Neural cell (in vitro differentiated cells): Measurements from ENCODE around the gene UBE2H. TPM values are rescaled to one million over a fixed set of nuclear protein-coding genes. Genes with fewer than 3 reads are reported as not detected.
"Not testable (repeated sequence)": the region's sequence is repeated elsewhere in the genome, so short reads cannot be mapped to it uniquely, and the experiment has no call there.

Source experiments
- H2AFZ ChIP-seq: fragments of 200-600, 300-800 bp; sonication (generic), shearing (Covaris generic); 2 replicates; pipeline ENCODE4 v1.6.0; 2014; ENCODE audit warnings: low read depth, mild to moderate bottlenecking, antibody characterized with exemption, low read length, moderate library complexity
- H3F3A ChIP-seq: fragments of 200-600 bp; shearing (Covaris generic); 2 replicates; pipeline ENCODE4 v1.6.1; 2016; ENCODE audit warnings: mild to moderate bottlenecking, moderate library complexity, mixed read lengths, antibody characterized with exemption, low read length; ENCODE audit not compliant: insufficient read depth, poor library complexity, severe bottlenecking
- H3K27ac ChIP-seq: fragments of 200-600, 300-800 bp; sonication (generic), shearing (Covaris generic); 2 replicates; pipeline ENCODE4 v1.5.1; 2014; ENCODE audit warnings: mild to moderate bottlenecking, low read length, moderate library complexity
- H3K27me3 ChIP-seq: fragments of 300-800, 200-600 bp; sonication (generic), shearing (Covaris generic); 2 replicates; pipeline ENCODE4 v1.6.0; 2014; ENCODE audit warnings: mild to moderate bottlenecking, low read depth, low read length, moderate library complexity; ENCODE audit not compliant: insufficient read depth
- H3K36me3 ChIP-seq: fragments of 300-800, 200-600 bp; sonication (generic), shearing (Covaris generic); 2 replicates; pipeline ENCODE4 v1.5.1; 2014; ENCODE audit warnings: mild to moderate bottlenecking, antibody characterized with exemption, low read length, moderate library complexity; ENCODE audit not compliant: insufficient read depth
- H3K4me2 ChIP-seq: fragments of 300-800, 200-600 bp; sonication (generic), shearing (Covaris generic); 2 replicates; pipeline ENCODE4 v1.6.0; 2014; ENCODE audit warnings: mild to moderate bottlenecking, low read length
- H3K4me3 ChIP-seq: fragments of 300-800, 200-600 bp; sonication (generic), shearing (Covaris generic); 2 replicates; pipeline ENCODE4 v1.5.1; 2014; ENCODE audit warnings: mild to moderate bottlenecking, low read length, moderate library complexity
- H3K79me2 ChIP-seq: fragments of 200-600 bp; shearing (Covaris generic); replicated peaks from 2 replicates; pipeline ENCODE4 v1.6.0; 2014; ENCODE audit warnings: mild to moderate bottlenecking, low read length, moderate library complexity; ENCODE audit not compliant: insufficient read depth
- H3K9ac ChIP-seq: fragments of 300-800, 200-600 bp; sonication (generic), shearing (Covaris generic); 2 replicates; pipeline ENCODE4 v1.6.1; 2016; ENCODE audit warnings: mild to moderate bottlenecking, low read length, mixed read lengths
- H3K9me2 ChIP-seq: fragments of 200-600 bp; shearing (Covaris generic); 2 replicates; pipeline ENCODE4 v1.6.1; 2016; ENCODE audit warnings: mild to moderate bottlenecking, low read length, mixed read lengths; ENCODE audit not compliant: insufficient read depth
- H3K9me3 ChIP-seq: fragments of 200-600, 300-800 bp; sonication (generic), shearing (Covaris generic); 2 replicates; pipeline ENCODE4 v1.6.1; 2016; ENCODE audit warnings: mild to moderate bottlenecking, mixed run types, low read length, moderate library complexity, mixed read lengths
- H4K20me1 ChIP-seq: fragments of 200-600 bp; shearing (Covaris generic); 2 replicates; pipeline ENCODE4 v1.6.1; 2016; ENCODE audit warnings: mild to moderate bottlenecking, mixed run types; ENCODE audit not compliant: insufficient read depth
- CTCF ChIP-seq: fragments of 450-650 bp; IDR thresholded peaks from 2 replicates; pipeline ENCODE4 v1.5.1; 2014; ENCODE audit warnings: antibody characterized with exemption, mild to moderate bottlenecking, moderate library complexity; ENCODE audit not compliant: poor library complexity, severe bottlenecking
- EP300 ChIP-seq: fragments of 450-650 bp; conservative IDR thresholded peaks from 2 replicates; pipeline ENCODE4 v1.6.1; 2014; ENCODE audit warnings: antibody characterized with exemption, mild to moderate bottlenecking, moderate library complexity; ENCODE audit not compliant: poor library complexity, severe bottlenecking
- EZH2 ChIP-seq: fragments of 200-600, 300-800 bp; shearing (Covaris generic), sonication (generic); IDR thresholded peaks from 2 replicates; pipeline ENCODE4 v1.6.1; 2014; ENCODE audit warnings: antibody characterized with exemption, low read length, borderline replicate concordance, mild to moderate bottlenecking; ENCODE audit not compliant: insufficient read depth, poor library complexity, severe bottlenecking
- MXI1 ChIP-seq: fragments of 450-650 bp; conservative IDR thresholded peaks from 2 replicates; pipeline ENCODE4 v1.6.1; 2014; ENCODE audit warnings: antibody characterized with exemption, mild to moderate bottlenecking; ENCODE audit not compliant: poor library complexity, severe bottlenecking
- POLR2AphosphoS5 ChIP-seq: IDR thresholded peaks from 2 replicates; pipeline ENCODE4 v1.6.1; 2012
- RAD21 ChIP-seq: fragments of 450-650 bp; conservative IDR thresholded peaks from 2 replicates; pipeline ENCODE4 v1.6.1; 2014; ENCODE audit warnings: antibody characterized with exemption, mild to moderate bottlenecking, moderate library complexity
- REST ChIP-seq: IDR thresholded peaks from 2 replicates; pipeline ENCODE4 v1.6.1; 2012; ENCODE audit warnings: borderline replicate concordance
- SMC3 ChIP-seq: fragments of 450-650 bp; conservative IDR thresholded peaks from 2 replicates; pipeline ENCODE4 v1.6.1; 2014; ENCODE audit warnings: antibody characterized with exemption, mild to moderate bottlenecking, moderate library complexity; ENCODE audit not compliant: poor library complexity
- TAF1 ChIP-seq: IDR thresholded peaks from 2 replicates; pipeline ENCODE4 v1.6.1; 2012; ENCODE audit warnings: low read depth
- polyA plus RNA-seq: library from polyadenylated mRNA; depleted of rRNA; stranded (reverse); fragments of >200 nt; gene quantifications from 2 replicates; pipeline ENCODE4 v1.2.3, GENCODE V29; 2014

Gene UBE2H
- polyA plus RNA-seq, 1 donor from 2014 or later, result 96.1 TPM

GRCh38 chr7:129836983-129837382 lies 115.8 kb downstream of the UBE2H start:
- no peaks in the 10 kb centered on the region for H3K9me2 ChIP-seq
- H3K9me3 ChIP-seq, result no peaks in the 10 kb centered on the region
- no peaks in the 10 kb centered on the region for H3F3A ChIP-seq
- peaks cover 6% of the 10 kb centered on the region for H3K36me3 ChIP-seq
- no peak overlapping the region for H3K27ac ChIP-seq
- H3K4me2 ChIP-seq, result no peak overlapping the region
- H4K20me1 ChIP-seq, result no peaks in the 10 kb centered on the region
- TF ChIP-seq CTCF (no peak), EZH2 (no peak), TAF1 (no peak), REST (no peak), MXI1 (no peak), SMC3 (no peak), RAD21 (no peak), EP300 (no peak)
- no peak overlapping the region for H2AFZ ChIP-seq
- no peak overlapping the region for H3K9ac ChIP-seq
- H3K79me2 ChIP-seq, result no peaks in the 10 kb centered on the region
- H3K27me3 ChIP-seq, result no peaks in the 10 kb centered on the region
- H3K4me3 ChIP-seq, result no peak overlapping the region

GRCh38 chr7:129835569-129835968 lies 117.2 kb downstream of the UBE2H start:
- Histone ChIP-seq H3F3A (no peaks in the 10 kb centered on the region), H3K79me2 (no peaks in the 10 kb centered on the region), H3K36me3 (peaks cover 6% of the 10 kb centered on the region), H3K4me3 (no peak overlapping the region), H3K27me3 (no peaks in the 10 kb centered on the region), H3K27ac (no peak overlapping the region), H2AFZ (no peak overlapping the region), H3K4me2 (no peak overlapping the region), H4K20me1 (no peaks in the 10 kb centered on the region), H3K9ac (no peak overlapping the region), H3K9me3 (no peaks in the 10 kb centered on the region), H3K9me2 (no peaks in the 10 kb centered on the region)
- no peak for TF ChIP-seq SMC3
- TF ChIP-seq RAD21, result no peak
- TF ChIP-seq EP300, result no peak
- no peak for TF ChIP-seq EZH2
- no peak for TF ChIP-seq REST
- no peak for TF ChIP-seq POLR2AphosphoS5
- TF ChIP-seq MXI1, result no peak
- TF ChIP-seq CTCF, result no peak
- TF ChIP-seq TAF1, result no peak

- not testable (repeated sequence) for H3K36me3 ChIP-seq, H3F3A ChIP-seq, H4K20me1 ChIP-seq, H3K27me3 ChIP-seq, H3K9me3 ChIP-seq, H3K4me3 ChIP-seq, H3K79me2 ChIP-seq, H2AFZ ChIP-seq, H3K9ac ChIP-seq, H3K9me2 ChIP-seq, H3K4me2 ChIP-seq, H3K27ac ChIP-seq
These were observed 119.4 kb downstream of the UBE2H start for GRCh38 chr7:129833353-129833752.
